Spinal cord (tissue), 10 donors: Measurements from ENCODE around the gene WWOX. TPM values are rescaled to one million over a fixed set of nuclear protein-coding genes. Genes with fewer than 3 reads are reported as not detected.

Experiments
- DNase-seq, 6 donors: peaks; one replicate each; pipeline versions ENCODE4 v3.0.0 to v3.0.0-alpha.2; 2013 to 2015; ENCODE audit warnings: low spot score in 6 of 6, low read depth in 4 of 6
- H3K27ac ChIP-seq: one replicate; pipeline ENCODE4 v1.5.1; 2013; ENCODE audit warnings: low read depth, low read length, control low read depth
- H3K27me3 ChIP-seq: one replicate; pipeline ENCODE4 v1.6.1; 2013; ENCODE audit warnings: low read length; ENCODE audit not compliant: control insufficient read depth, insufficient read depth
- H3K36me3 ChIP-seq: one replicate; pipeline ENCODE4 v1.6.1; 2013; ENCODE audit warnings: low read length; ENCODE audit not compliant: control insufficient read depth, insufficient read depth
- H3K4me1 ChIP-seq: one replicate; pipeline ENCODE4 v1.6.1; 2013; ENCODE audit warnings: low read length; ENCODE audit not compliant: control insufficient read depth, insufficient read depth
- H3K4me3 ChIP-seq: one replicate; pipeline ENCODE4 v1.5.1; 2013; ENCODE audit warnings: low read depth, low read length, control low read depth
- H3K9me3 ChIP-seq: one replicate; pipeline ENCODE4 v1.6.1; 2013; ENCODE audit warnings: low read length; ENCODE audit not compliant: control insufficient read depth, insufficient read depth
- WGBS: methylation state at CpG from one replicate; pipeline ENCODE4 v1.1.5; 2013; ENCODE audit warnings: missing lambda C conversion rate; ENCODE audit not compliant: insufficient coverage; 5-methylcytosine and 5-hydroxymethylcytosine counted together
- polyA plus RNA-seq, 2 donors: library from polyadenylated mRNA; unstranded; fragments of 120-200 nt; gene quantifications; one replicate each; pipeline ENCODE4 v1.2.1, GENCODE V29; 2013; ENCODE audit not compliant: insufficient read length in 2 of 2
- total RNA-seq, 2 donors: library from RNA; depleted of rRNA in 1 of 2; stranded (reverse); fragments of 120-200 nt in 1 of 2; fragments of >200 nt in 1 of 2; gene quantifications; one replicate each; pipeline versions ENCODE4 v1.2.3 to v1.2.4, GENCODE V29; 2013 to 2014
- donor health status: healthy.

Gene WWOX
- total and polyA plus RNA-seq, 4 donors = 27.5 to 51.5 (median 32.5) TPM

DNA sequence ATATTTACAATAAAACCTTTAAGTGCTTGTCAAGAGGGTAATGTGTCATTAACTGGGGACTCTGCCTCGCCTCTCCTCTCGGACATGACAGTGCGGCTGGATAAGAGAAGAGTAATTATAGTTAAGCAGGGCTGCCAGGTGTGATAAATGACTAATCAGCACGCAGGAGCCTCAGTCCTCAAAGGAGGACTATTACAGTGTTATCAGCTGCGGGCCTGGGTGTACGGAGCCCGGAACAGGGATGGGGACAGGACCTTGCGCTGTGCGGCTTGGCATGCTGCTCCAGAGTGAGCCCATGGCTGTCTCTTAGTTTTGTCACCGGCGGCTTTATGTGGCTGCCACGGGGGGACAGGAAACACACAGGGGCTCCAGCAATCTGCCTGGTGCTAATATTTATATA, 893.9 kb downstream of the WWOX start:
- whole genome bisulfite sequencing = 62% methylated on average over 12 of the region's 12 CpGs

DNA sequence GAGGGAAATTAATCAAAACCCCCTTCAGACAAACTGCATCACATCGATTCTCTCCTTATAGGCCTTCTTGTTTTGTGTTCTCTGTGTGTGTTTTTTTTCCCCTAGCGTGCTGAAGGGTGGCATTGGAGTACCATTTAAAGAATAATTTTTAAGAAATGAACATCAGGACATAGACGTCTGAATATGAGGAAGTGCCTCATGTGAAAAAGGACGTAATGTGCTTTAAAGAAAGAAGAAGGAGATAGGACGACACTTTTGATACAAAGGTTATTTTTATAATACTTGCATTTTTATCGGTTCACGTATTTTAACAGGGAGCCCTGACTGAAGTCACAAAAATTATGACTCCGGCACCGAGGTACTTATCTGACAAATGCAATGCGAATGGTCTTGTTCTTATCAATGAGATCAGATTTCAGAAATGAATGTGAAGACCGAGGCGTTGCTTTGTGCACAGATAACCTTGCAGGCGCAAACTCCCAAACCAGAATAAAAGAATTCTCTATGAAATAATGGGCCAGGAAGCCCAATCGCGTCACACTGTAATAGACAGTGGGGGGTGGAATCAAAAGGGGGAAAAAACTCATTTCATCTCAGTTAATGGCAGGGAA, 894.8 kb downstream of the WWOX start:
- Histone ChIP-seq H3K4me3 (no peak overlapping the region), H3K9me3 (no peaks in the 10 kb centered on the region), H3K36me3 (no peaks in the 10 kb centered on the region), H3K27me3 (peaks cover 15% of the 10 kb centered on the region), H3K27ac (no peak overlapping the region), H3K4me1 (peaks cover 11% of the 10 kb centered on the region)
- peak in 1 of 6 donors; percentile 59 for DNase-seq
- WGBS = 53% methylated on average over 6 of the region's 15 CpGs

More for the DNA sequence above, 893.9 kb downstream of the WWOX start:
- Histone ChIP-seq H3K4me3 (no peak overlapping the region), H3K4me1 (peaks cover 11% of the 10 kb centered on the region), H3K27ac (no peak overlapping the region), H3K9me3 (no peaks in the 10 kb centered on the region), H3K27me3 (peaks cover 16% of the 10 kb centered on the region), H3K36me3 (no peaks in the 10 kb centered on the region)
- DNase-seq = no peak

DNA sequence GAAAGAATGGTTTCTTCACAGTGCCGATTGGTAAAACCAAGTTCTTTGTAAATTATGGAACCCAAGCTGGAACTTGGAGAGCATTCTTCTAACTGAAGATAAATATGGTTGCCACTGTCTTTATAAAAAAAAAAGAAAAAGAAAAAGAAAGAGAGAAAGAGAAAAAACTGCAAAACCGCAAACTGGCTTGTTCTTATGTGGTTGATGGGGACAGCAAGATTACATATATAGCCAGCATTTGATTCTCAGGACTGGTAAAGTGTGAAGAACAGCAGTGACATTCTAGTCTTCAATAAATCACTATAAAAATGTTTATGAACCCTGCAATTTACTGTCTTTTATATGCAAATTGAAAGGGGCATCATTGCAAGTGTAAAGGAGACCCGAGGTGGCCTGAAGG, 896.0 kb downstream of the WWOX start:
- H3K36me3 ChIP-seq = no peaks in the 10 kb centered on the region
- H3K9me3 ChIP-seq = no peaks in the 10 kb centered on the region
- peaks cover 6% of the 10 kb centered on the region for H3K4me1 ChIP-seq
- H3K4me3 ChIP-seq = no peak overlapping the region
- 45% methylated on average over 1 of the region's 3 CpGs for WGBS
- H3K27ac ChIP-seq = no peak overlapping the region
- peaks cover 13% of the 10 kb centered on the region for H3K27me3 ChIP-seq
- no peak for DNase-seq

DNA sequence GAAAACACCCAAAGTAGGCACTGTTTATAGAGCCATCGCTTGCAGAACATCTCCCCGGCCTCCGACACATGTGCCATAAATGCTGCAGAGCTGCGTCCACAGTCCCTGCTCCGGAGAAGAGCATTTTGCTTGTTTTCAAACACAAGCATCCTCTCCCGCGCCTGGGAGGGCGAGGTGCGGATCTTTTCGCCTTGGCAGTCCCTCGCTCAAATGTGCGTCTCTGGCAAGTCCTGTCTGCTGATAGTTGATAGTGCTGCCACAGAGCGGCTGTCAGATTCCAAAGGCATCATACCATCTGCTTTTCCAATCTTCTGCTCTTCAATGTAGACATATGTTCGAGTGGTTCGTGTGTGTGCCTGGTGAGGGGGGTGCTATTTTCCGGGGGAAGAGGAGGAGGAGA, 897.3 kb downstream of the WWOX start:
- Histone ChIP-seq H3K4me3 (no peak overlapping the region), H3K27me3 (peaks cover 13% of the 10 kb centered on the region), H3K9me3 (no peaks in the 10 kb centered on the region), H3K4me1 (peaks cover 7% of the 10 kb centered on the region), H3K27ac (no peak overlapping the region), H3K36me3 (no peaks in the 10 kb centered on the region)
- WGBS = 87% methylated on average over 12 of the region's 16 CpGs
- peak in 2 of 6 donors; percentile 74 to 94 for DNase-seq

DNA sequence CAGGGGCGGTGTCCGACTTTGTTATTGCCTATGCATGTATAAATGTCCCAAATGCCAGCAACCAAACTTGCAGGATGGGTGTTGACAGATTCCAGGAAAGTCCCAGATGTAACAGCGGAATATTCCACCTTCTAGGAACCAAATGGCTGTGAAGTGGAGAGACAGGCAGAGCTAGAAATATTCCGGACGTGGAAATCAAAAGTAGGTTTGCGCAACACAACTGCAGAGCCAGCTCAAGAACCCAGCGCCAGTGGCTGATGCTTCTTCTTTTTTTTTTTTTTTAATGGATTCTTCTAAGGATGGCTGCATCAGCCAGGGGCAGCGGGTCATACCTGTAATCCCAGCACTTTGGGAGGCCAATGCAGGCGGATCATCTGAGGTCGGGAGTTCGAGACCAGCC, 899.4 kb downstream of the WWOX start:
- Histone ChIP-seq H3K36me3 (no peaks in the 10 kb centered on the region), H3K27ac (no peak overlapping the region), H3K9me3 (no peaks in the 10 kb centered on the region), H3K27me3 (peaks cover 13% of the 10 kb centered on the region), H3K4me3 (no peak overlapping the region), H3K4me1 (peaks cover 4% of the 10 kb centered on the region)
- 97% methylated on average over 5 of the region's 11 CpGs for WGBS
- DNase-seq = no peak

DNA sequence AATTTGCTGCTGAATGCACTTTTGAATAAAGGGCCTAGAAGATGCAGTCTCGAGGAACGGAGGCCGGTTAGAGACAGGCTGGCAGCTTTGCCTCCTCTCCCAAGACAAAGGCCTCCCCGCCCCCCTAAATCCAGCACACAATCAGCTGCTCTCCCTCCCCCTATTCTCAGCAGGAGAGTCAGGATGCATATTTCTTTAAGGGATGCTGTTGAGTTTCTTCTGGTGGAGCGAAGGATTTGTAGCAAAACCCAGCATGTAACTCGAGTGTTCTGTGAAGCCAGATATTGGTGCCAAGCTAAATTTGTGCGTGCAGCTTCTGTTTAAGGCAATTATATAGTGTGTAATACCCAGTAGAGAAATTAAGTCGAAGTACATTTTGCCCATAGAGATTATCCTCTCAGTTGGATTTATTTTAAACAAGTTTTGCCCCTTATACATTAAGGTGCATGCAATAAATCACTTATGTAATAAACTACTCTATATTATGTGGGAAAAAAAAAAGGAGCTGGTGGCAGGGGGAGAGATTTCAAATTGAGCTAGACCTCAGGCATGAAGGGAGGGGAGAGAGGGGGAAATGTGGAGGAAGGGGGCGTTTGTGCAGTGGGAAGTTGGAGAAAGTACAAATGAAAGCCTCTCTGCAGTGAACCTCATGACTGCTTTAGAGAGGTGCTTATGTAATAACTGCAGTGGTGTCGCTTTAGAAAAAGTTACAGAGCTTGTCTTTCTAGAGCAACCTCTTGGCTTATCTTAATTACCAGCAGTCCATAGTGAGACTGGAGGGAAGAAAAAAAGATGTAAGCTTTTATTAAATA, 901.9 kb downstream of the WWOX start:
- Histone ChIP-seq H3K4me3 (no peak overlapping the region), H3K4me1 (peaks cover 4% of the 10 kb centered on the region), H3K27ac (no peak overlapping the region), H3K27me3 (peaks cover 3% of the 10 kb centered on the region), H3K36me3 (no peaks in the 10 kb centered on the region), H3K9me3 (no peaks in the 10 kb centered on the region)
- 23% methylated on average over 3 of the region's 10 CpGs for WGBS
- peak in 2 of 6 donors; percentile 83 to 87 for DNase-seq

DNA sequence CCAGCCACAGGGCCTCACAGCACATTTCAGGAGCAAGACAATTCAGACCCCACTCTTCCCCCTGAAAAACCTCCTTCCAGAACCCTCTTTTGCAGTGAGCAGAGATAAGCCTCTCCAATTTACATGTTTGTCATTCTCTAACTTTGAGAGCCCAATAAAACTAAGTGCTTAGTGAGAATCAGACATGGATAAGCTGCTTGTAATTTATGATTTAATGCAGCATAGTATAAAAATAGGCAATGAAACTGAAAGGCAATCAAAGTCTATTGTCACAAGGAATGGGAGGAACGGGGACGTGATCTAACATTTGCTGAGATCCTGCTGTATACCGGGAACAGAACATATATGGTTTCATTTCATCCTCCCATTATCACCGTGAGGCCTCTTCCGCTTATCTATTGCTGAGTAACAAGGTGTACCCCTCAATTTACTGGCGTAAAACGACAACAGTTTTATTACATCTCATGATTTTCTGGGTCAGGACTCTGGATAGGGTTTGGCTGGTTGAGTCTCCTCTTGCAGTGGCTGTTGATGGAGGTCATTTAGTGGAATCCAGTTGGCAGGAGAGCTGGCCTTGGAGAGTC, 903.7 kb downstream of the WWOX start:
- Histone ChIP-seq H3K9me3 (no peaks in the 10 kb centered on the region), H3K4me1 (peaks cover 4% of the 10 kb centered on the region), H3K27ac (no peak overlapping the region), H3K27me3 (no peaks in the 10 kb centered on the region), H3K36me3 (no peaks in the 10 kb centered on the region), H3K4me3 (no peak overlapping the region)
- no peak for DNase-seq
- WGBS = 86% methylated on average over 4 of the region's 7 CpGs

DNA sequence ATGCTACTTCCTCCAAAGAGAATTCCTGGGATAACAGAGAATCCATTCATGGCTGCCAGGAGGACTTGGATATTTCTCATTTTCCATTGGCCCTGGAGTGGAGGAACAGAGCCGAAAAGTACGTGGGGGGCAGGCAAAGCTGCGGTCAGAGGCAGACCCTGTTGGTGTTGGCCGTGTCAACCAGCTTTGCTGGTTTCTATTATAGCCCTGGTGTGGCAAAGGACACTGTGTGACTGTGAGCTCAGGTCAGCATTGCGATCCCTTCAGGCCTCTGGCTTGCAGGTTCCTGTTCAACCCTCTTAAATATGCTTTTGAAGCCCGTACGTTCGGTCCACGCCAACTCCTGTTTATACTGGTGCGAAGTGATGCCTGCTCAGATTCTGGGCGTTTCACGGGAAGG, 904.9 kb downstream of the WWOX start:
- 77% methylated on average over 5 of the region's 12 CpGs for WGBS
- Histone ChIP-seq H3K4me3 (no peak overlapping the region), H3K9me3 (no peaks in the 10 kb centered on the region), H3K4me1 (peaks cover 4% of the 10 kb centered on the region), H3K27ac (no peak overlapping the region), H3K27me3 (no peaks in the 10 kb centered on the region), H3K36me3 (no peaks in the 10 kb centered on the region)
- DNase-seq = peak in 1 of 6 donors; percentile 31

DNA sequence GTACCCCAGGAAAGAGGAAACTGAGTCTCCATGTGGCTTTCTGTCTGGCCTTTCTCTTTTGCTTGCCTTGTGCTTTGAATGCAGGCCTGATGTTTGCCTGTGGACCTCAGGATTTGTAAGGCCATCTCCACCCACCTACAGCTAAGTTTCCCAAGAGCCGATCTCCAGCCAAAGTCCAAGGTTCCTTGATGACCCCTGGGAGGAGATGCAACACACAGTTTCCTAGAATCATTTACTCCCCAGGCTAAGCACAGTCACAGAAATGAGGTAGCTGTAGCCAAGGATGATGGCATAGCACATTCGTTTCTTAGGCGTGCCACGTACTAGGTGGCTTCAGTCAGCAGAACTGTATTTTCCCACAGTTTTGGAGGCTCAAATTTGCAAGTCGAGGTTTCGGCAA, 905.6 kb downstream of the WWOX start:
- Histone ChIP-seq H3K4me1 (peaks cover 4% of the 10 kb centered on the region), H3K36me3 (no peaks in the 10 kb centered on the region), H3K27ac (no peak overlapping the region), H3K27me3 (no peaks in the 10 kb centered on the region), H3K4me3 (no peak overlapping the region), H3K9me3 (no peaks in the 10 kb centered on the region)
- DNase-seq = no peak
- 96% methylated on average over 6 of the region's 6 CpGs for WGBS
